Ishikawa (cell line): Measurements from ENCODE around the gene MEGF11.

Experiments used
- CEBPB ChIP-seq: IDR thresholded peaks from 2 replicates; pipeline ENCODE4 v1.6.1; 2012
- EGR1 ChIP-seq: IDR thresholded peaks from 2 replicates; pipeline ENCODE4 v1.6.1; 2012
- EP300 ChIP-seq: IDR thresholded peaks from 2 replicates; pipeline ENCODE4 v1.6.1; 2012; ENCODE audit warnings: borderline replicate concordance
- ZBTB7A ChIP-seq: IDR thresholded peaks from 2 replicates; pipeline ENCODE4 v1.6.1; 2012; ENCODE audit warnings: low read depth
- TF ChIP-seq, protein P1 (sequence below): IDR thresholded peaks from 2 replicates; pipeline ENCODE4 v1.6.1; 2012; ENCODE audit warnings: low read depth, mild to moderate bottlenecking

DNA sequence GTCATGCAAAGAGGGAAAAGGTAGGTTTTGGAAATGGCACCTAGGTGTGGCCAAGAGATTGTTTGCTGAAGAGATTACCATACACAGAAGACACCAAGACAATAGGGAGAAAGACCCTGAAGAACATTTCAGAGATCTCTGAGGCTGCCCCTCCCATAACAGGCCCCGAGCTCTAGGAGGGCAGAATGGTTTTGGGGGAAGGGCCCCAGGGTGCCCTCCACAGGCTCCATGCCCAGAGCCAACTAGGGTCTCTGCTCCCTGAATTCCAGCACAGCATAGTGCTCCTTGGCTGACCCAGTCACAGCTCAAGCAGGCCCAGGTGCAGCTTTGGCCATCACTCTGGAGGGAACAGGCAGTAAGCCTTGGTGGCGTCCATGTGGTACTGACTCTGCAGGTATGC is 220.4 kb downstream of the MEGF11 start:
- TF ChIP-seq CEBPB (no peak), EP300 (no peak), ZBTB7A (no peak), EGR1 (no peak)
- TF ChIP-seq, protein P1, sequence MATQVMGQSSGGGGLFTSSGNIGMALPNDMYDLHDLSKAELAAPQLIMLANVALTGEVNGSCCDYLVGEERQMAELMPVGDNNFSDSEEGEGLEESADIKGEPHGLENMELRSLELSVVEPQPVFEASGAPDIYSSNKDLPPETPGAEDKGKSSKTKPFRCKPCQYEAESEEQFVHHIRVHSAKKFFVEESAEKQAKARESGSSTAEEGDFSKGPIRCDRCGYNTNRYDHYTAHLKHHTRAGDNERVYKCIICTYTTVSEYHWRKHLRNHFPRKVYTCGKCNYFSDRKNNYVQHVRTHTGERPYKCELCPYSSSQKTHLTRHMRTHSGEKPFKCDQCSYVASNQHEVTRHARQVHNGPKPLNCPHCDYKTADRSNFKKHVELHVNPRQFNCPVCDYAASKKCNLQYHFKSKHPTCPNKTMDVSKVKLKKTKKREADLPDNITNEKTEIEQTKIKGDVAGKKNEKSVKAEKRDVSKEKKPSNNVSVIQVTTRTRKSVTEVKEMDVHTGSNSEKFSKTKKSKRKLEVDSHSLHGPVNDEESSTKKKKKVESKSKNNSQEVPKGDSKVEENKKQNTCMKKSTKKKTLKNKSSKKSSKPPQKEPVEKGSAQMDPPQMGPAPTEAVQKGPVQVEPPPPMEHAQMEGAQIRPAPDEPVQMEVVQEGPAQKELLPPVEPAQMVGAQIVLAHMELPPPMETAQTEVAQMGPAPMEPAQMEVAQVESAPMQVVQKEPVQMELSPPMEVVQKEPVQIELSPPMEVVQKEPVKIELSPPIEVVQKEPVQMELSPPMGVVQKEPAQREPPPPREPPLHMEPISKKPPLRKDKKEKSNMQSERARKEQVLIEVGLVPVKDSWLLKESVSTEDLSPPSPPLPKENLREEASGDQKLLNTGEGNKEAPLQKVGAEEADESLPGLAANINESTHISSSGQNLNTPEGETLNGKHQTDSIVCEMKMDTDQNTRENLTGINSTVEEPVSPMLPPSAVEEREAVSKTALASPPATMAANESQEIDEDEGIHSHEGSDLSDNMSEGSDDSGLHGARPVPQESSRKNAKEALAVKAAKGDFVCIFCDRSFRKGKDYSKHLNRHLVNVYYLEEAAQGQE, result no peak
